Naive thymus-derived CD8-positive, alpha-beta T cell (primary cell): ENCODE data around the gene CAMK1D. TPM values are rescaled to one million over a fixed set of nuclear protein-coding genes. Genes with fewer than 3 reads are reported as not detected.
A peak's percentile ranks its signal among the peaks of the same experiment; 100 is the strongest.

Experiments used
- ATAC-seq, 2 donors: fragments of 150-1000 bp; cut with Tn5 transposase in 1 of 2; sonication (Bioruptor Pico), chemical (Tn5 transposase) in 1 of 2; 1 replicate in 1 of 2; 2 replicates in 1 of 2; pipeline ENCODE4 v1.10.0; 2021; ENCODE audit warnings: mild to moderate bottlenecking in 2 of 2, moderate library complexity in 2 of 2
- POLR2A ChIA-PET: fragments of 350-600 bp; sonication (Branson Sonifier 250); formaldehyde crosslinking; loops from one replicate; lab custom pipeline; 2021; ENCODE audit warnings: antibody characterized with exemption; lab: Charles Lee
- DNase-seq, 10 donors: peaks; one replicate each; pipeline versions ENCODE4 v3.0.0 to v3.0.0-alpha.2; 2020 to 2022
- H3K27ac Mint-ChIP-seq, 10 donors: one replicate each; pipeline ENCODE4 v1.8.0; 2020 to 2022; ENCODE audit warnings: mild to moderate bottlenecking in 10 of 10, mixed read lengths in 10 of 10, moderate library complexity in 4 of 10, inconsistent platforms in 1 of 10
- H3K27me3 Mint-ChIP-seq, 5 donors: one replicate each; pipeline ENCODE4 v1.8.0; 2021 to 2022; ENCODE audit warnings: mixed read lengths in 5 of 5
- H3K36me3 Mint-ChIP-seq, 3 donors: one replicate each; pipeline ENCODE4 v1.8.0; 2020 to 2022; ENCODE audit warnings: mixed read lengths in 3 of 3, mild to moderate bottlenecking in 2 of 3, inconsistent platforms in 1 of 3
- H3K4me1 Mint-ChIP-seq, 4 donors: one replicate each; pipeline ENCODE4 v1.8.0; 2021 to 2022; ENCODE audit warnings: mixed read lengths in 4 of 4
- H3K4me3 Mint-ChIP-seq, 10 donors: one replicate each; pipeline ENCODE4 v1.8.0; 2020 to 2022; ENCODE audit warnings: mild to moderate bottlenecking in 10 of 10, mixed read lengths in 10 of 10, moderate library complexity in 6 of 10, inconsistent platforms in 1 of 10
- H3K9me3 Mint-ChIP-seq, 9 donors: one replicate each; pipeline ENCODE4 v1.8.0; 2020 to 2022; ENCODE audit warnings: mixed read lengths in 9 of 9, mild to moderate bottlenecking in 3 of 9, inconsistent platforms in 1 of 9, moderate library complexity in 1 of 9
- polyA plus RNA-seq, 3 donors: library from polyadenylated mRNA; unstranded; fragments of 300-500 nt; fragmentation: Illumina TruSeq; gene quantifications; one replicate each; pipeline ENCODE4 v1.2.3, GENCODE V29; 2021
- total RNA-seq, 8 experiments: library from RNA in 2 of 8; stranded (reverse) in 2 of 8; gene quantifications; one replicate each; pipeline ENCODE4 v1.2.3 and lab custom pipeline; 2021 to 2026

CAMK1D gene
- total and polyA plus RNA-seq, 5 experiments from 2014 or later: 7.5 to 18.5 (median 12.3) TPM

DNA sequence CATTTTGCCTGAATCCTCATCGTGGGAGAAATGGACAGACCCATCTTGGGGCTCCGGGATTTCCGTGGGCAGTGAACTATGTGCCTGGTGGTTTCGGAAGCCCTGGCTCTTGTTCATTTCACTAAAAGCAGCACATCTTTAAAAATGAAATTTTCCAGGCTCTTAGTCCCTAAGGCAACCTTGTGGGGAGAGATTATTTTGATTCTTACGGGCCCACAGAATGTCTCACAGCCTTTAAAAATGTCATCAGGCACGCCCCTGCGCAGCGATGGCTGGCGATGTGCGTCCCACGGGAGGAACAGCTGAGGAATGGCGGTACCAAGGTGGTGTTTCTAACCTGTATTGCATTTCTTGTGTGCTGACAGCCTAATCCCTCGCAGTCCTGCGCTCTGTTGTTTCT lies 462.5 kb downstream of the CAMK1D start:
- no peak overlapping the region for H3K27ac Mint-ChIP-seq
- peaks cover 15 to 63% (median 54%) of the 10 kb centered on the region in 3 donors for H3K36me3 Mint-ChIP-seq
- H3K4me3 Mint-ChIP-seq: no peak overlapping the region
- peaks cover 0 to 18% (median 13%) of the 10 kb centered on the region in 9 donors for H3K9me3 Mint-ChIP-seq
- H3K27me3 Mint-ChIP-seq: no peaks in the 10 kb centered on the region
- POLR2A ChIA-PET: no interaction called here
- ATAC-seq (no peak), DNase-seq (no peak)
- H3K4me1 Mint-ChIP-seq: no peaks in the 10 kb centered on the region

DNA sequence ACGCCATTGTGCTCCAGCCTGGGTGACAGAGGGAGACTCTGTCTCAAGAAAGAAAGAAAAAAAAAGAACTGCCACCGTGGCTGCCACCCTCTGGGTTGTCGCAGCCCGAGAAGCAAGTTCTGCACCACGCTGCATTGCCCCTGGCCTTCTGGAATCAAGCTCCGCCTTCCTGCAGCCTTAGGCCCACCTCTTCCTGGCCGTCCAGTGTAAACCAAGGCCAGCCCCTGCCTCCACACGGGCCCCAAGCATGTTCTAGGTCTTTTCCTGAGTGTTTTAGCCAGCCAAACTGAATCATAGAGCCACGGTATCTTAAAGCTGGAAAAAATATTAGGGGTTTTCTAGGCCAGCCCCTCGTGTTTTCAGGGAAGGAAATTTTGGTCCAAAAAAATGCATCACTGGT lies 463.2 kb downstream of the CAMK1D start:
- Mint-ChIP-seq H3K27ac (peak overlapping the region in 1 of 10 donors; percentile 16), H3K4me3 (no peak overlapping the region), H3K27me3 (no peaks in the 10 kb centered on the region), H3K4me1 (no peaks in the 10 kb centered on the region), H3K9me3 (peaks cover 0 to 18% (median 13%) of the 10 kb centered on the region in 9 donors), H3K36me3 (peaks cover 15 to 69% (median 60%) of the 10 kb centered on the region in 3 donors)
- POLR2A ChIA-PET: no interaction called here
- ATAC-seq (no peak), DNase-seq (no peak)

DNA sequence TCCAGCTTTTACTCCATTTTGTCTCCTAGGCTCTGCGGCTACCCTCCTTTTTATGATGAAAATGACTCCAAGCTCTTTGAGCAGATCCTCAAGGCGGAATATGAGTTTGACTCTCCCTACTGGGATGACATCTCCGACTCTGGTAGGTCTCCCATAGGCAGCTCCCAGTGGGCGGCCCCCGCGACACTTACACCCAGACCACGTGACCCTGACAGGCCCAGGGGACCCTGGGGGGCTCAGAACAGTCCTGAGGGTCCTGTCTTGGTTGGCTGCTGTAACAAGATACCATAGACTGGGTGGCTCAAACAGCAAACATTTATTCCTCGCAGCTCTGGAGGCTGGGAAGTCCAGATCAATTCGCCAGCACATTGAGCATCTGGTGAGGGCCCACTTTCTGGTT lies 464.8 kb downstream of the CAMK1D start:
- no peaks in the 10 kb centered on the region for H3K4me1 Mint-ChIP-seq
- no peak overlapping the region for H3K27ac Mint-ChIP-seq
- H3K9me3 Mint-ChIP-seq: peaks cover 0 to 16% (median 13%) of the 10 kb centered on the region in 9 donors
- POLR2A ChIA-PET: no interaction called here
- H3K4me3 Mint-ChIP-seq: no peak overlapping the region
- H3K36me3 Mint-ChIP-seq: peaks cover 15 to 70% (median 69%) of the 10 kb centered on the region in 3 donors
- no peak for ATAC-seq
- no peak for DNase-seq
- H3K27me3 Mint-ChIP-seq: no peaks in the 10 kb centered on the region

DNA sequence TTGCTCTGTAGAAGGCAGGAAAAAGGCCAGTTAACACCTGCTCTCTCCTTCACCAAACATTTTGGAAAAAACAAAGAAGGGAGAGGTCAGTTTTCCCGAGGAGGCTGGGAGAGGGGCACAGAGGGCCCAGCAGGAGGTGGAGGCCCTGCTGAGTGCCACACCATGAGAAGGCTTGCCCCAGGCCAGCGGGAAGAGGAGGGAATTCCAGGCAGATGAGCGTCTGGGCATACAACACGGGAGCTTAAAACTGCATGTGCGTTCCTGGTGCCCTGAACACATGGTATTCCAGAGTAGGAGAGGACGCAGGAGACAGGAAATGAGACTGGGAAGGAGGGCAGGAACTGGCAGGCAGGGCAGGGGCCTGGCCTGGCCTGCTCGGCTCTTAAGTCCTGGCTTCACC lies 469.7 kb downstream of the CAMK1D start:
- H3K4me1 Mint-ChIP-seq: peaks cover 0 to 4% (median 0%) of the 10 kb centered on the region in 4 donors
- DNase-seq (no peak), ATAC-seq (no peak)
- H3K4me3 Mint-ChIP-seq: no peak overlapping the region
- H3K27me3 Mint-ChIP-seq: no peaks in the 10 kb centered on the region
- H3K27ac Mint-ChIP-seq: peak overlapping the region in 1 of 10 donors; percentile 83
- H3K9me3 Mint-ChIP-seq: peaks cover 0 to 5% (median 2%) of the 10 kb centered on the region in 9 donors
- POLR2A ChIA-PET: no interaction called here
- peaks cover 3 to 65% (median 56%) of the 10 kb centered on the region in 3 donors for H3K36me3 Mint-ChIP-seq

DNA sequence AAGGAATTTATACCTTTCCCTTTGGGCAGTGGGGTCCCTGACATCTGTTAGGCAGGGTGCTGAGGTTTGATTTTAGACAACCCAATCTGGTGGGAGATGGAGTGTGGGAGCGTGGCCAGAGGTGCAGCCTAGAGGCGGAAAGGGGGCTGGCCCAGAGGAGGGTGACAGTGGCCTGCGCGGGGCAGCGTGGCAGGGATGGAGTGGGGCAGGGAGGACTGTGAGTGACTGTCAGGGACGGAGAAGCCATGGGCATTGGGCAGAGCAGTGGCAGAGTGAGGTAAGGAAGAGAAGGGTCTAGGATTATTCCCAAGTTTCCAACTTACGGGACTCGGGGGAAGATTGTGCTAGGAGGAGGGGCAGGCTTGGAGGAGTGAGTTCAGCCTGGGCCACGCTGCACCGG lies 470.3 kb downstream of the CAMK1D start:
- no peak for DNase-seq
- Mint-ChIP-seq H3K27me3 (no peaks in the 10 kb centered on the region), H3K4me3 (no peak overlapping the region), H3K4me1 (peaks cover 0 to 4% (median 0%) of the 10 kb centered on the region in 4 donors), H3K27ac (no peak overlapping the region), H3K36me3 (peaks cover 0 to 65% (median 53%) of the 10 kb centered on the region in 3 donors), H3K9me3 (no peaks in the 10 kb centered on the region)
- POLR2A ChIA-PET: no interaction called here
- no peak for ATAC-seq

DNA sequence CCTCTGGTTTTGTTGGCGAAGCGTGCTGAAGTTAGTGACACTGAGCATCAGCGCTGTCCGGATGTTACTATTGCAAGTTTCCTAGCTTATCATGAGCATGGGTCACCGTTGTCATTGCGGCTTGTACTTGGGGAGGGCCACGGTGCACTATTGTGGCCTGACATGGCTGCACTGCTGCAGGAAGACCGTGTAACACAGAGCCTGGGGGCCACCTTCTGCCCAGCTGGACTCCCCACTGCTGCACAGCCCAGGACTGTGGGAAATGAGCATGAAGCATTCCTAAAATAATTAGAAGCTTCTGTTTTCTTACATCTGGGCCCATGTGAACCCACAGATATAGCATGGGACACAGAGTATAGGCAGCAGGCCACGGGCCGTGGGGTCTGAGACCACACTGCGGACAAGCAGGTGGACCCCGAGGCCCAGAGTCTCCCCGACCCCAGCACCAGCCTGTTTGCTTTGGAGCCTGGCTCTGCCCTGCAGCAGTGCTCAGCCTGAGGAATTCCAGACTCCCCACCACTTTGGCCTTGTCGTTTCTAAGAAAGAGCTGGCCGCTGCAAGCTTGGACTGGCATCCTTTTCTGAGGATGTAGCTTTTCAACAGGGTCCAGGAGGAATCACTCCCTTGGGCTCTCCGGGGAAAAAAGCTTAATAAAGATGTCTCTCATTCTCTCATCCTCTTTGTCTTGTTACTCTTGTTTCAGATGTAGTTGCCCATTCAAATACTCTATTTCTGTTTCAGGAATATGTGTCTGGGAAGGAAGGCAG lies 473.0 kb downstream of the CAMK1D start:
- Mint-ChIP-seq H3K9me3 (no peaks in the 10 kb centered on the region), H3K36me3 (peaks cover 0 to 64% (median 40%) of the 10 kb centered on the region in 3 donors), H3K4me1 (peaks cover 0 to 6% (median 0%) of the 10 kb centered on the region in 4 donors), H3K27me3 (no peaks in the 10 kb centered on the region), H3K27ac (peak overlapping the region in 1 of 10 donors; percentile 78), H3K4me3 (no peak overlapping the region)
- ATAC-seq: no peak
- DNase-seq: no peak
- POLR2A ChIA-PET: no interaction called here

DNA sequence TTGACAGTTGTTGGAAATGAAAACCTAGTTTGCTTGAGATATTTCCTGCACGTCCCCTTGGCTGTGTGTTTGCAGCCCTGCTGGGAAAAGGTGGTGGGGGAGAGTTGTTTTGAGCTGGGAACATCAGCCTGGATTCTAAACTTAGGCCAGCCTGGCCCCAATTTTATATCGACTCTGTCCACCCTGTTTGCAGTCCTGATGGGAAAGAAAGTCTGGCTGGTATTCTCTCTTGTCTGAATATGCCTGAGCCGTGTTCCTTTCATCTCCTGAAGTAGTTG lies 473.5 kb downstream of the CAMK1D start:
- POLR2A ChIA-PET: no interaction called here
- H3K4me1 Mint-ChIP-seq: peaks cover 0 to 8% (median 0%) of the 10 kb centered on the region in 4 donors
- peaks cover under 1 to 66% (median 40%) of the 10 kb centered on the region in 3 donors for H3K36me3 Mint-ChIP-seq
- no peak for DNase-seq
- H3K4me3 Mint-ChIP-seq: no peak overlapping the region
- no peak overlapping the region for H3K27ac Mint-ChIP-seq
- no peaks in the 10 kb centered on the region for H3K9me3 Mint-ChIP-seq
- ATAC-seq: no peak
- no peaks in the 10 kb centered on the region for H3K27me3 Mint-ChIP-seq

DNA sequence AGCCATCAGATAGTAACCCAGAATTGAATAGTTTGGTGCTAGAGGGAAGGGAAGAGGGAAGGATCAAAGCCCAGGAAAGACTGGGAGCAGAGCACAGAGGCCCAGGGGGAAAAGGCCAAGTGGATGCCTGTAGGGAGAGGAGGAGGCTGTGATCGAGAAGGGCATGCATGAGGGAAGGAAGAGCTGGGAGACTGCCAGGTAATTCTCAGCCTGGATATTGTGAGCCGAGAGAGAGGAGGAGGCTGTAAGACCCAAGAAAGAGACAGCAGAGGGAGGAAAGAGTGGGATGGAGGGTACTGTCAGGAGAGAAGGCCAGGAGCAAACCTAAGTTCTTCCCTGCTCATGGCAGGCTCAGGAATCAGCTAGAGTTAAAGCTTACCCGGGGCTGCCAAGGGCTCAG lies 474.0 kb downstream of the CAMK1D start:
- H3K4me1 Mint-ChIP-seq: peaks cover 0 to 8% (median 0%) of the 10 kb centered on the region in 4 donors
- POLR2A ChIA-PET: no interaction called here
- H3K27me3 Mint-ChIP-seq: no peaks in the 10 kb centered on the region
- H3K27ac Mint-ChIP-seq: peak overlapping the region in 1 of 10 donors; percentile 13
- H3K4me3 Mint-ChIP-seq: no peak overlapping the region
- no peaks in the 10 kb centered on the region for H3K9me3 Mint-ChIP-seq
- H3K36me3 Mint-ChIP-seq: peaks cover 4 to 66% (median 40%) of the 10 kb centered on the region in 3 donors
- ATAC-seq: no peak
- no peak for DNase-seq

DNA sequence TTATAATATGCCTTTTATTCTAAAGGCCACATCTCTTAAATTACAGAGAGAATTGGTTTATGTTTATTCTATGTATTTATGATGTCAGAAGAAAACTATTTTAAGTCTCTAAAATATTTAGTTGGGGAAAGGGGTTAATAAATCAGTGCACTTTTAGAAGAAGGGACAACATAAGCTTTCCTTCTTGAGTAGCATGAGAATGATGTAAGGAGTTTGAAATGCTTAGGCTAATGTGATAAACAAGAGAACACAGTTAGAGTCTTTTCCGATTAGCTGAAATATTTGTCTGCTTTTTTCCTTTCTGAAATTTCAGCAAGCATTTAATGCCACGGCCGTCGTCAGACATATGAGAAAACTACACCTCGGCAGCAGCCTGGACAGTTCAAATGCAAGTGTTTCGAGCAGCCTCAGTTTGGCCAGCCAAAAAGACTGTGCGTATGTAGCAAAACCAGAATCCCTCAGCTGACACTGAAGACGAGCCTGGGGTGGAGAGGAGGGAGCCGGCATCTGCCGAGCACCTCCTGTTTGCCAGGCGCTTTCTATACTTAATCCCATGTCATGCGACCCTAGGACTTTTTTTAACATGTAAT lies 476.0 kb downstream of the CAMK1D start:
- Mint-ChIP-seq H3K9me3 (no peaks in the 10 kb centered on the region), H3K36me3 (peaks cover 4 to 72% (median 40%) of the 10 kb centered on the region in 3 donors), H3K27me3 (no peaks in the 10 kb centered on the region), H3K27ac (peak overlapping the region in 1 of 10 donors; percentile 40), H3K4me3 (no peak overlapping the region), H3K4me1 (peaks cover 0 to 8% (median 0%) of the 10 kb centered on the region in 4 donors)
- ATAC-seq (no peak), DNase-seq (no peak)
- POLR2A ChIA-PET: no interaction called here

DNA sequence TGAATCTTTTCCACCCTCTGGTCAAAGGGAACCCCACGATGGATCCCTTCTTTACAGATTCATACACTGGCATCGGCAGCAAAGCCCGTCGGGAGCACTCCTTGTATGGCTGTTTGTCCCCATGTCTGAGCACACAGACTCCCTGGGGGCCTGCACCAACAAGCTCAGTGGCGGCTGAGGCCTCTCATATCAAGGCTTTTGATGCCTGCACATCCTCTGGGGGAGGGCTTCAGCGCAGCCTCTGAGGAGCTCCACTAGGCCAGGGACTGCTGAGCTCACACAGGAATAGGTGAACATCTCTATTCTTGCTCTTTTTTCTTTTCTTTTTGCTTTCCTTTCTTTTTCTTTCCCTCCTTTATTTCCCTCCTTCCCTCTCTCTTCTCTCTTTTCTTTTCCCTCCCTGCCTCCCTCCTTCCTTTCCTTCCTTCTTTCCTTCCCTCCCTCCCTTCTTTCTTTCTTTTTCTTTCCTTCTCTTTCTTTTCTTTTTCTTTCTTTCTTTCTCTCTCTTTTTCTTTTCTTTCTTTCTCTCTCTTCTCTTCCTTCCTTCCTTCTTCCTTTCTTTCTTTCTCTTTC lies 477.5 kb downstream of the CAMK1D start:
- no peaks in the 10 kb centered on the region for H3K9me3 Mint-ChIP-seq
- H3K36me3 Mint-ChIP-seq: peaks cover 4 to 66% (median 42%) of the 10 kb centered on the region in 3 donors
- peak overlapping the region in 2 of 10 donors; percentile 73 to 80 for H3K27ac Mint-ChIP-seq
- no peak for ATAC-seq
- H3K4me3 Mint-ChIP-seq: no peak overlapping the region
- H3K4me1 Mint-ChIP-seq: peaks cover 0 to 4% (median 0%) of the 10 kb centered on the region in 4 donors
- POLR2A ChIA-PET: no interaction called here
- no peaks in the 10 kb centered on the region for H3K27me3 Mint-ChIP-seq
- no peak for DNase-seq

DNA sequence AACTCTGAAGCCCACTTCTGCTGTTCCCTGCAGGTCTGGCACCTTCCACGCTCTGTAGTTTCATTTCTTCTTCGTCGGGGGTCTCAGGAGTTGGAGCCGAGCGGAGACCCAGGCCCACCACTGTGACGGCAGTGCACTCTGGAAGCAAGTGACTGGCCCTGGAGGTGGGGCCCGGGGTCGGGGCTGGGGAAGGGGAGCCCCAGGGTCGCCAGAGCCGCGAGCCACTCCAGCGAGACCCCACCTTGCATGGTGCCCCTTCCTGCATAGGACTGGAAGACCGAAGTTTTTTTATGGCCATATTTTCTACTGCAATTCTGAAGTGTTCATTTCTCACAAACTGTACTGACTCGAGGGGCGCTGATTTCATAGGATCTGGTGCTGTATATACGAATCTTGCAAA lies 479.4 kb downstream of the CAMK1D start:
- H3K4me1 Mint-ChIP-seq: peaks cover 0 to 4% (median 0%) of the 10 kb centered on the region in 4 donors
- ATAC-seq (no peak), DNase-seq (no peak)
- no peaks in the 10 kb centered on the region for H3K27me3 Mint-ChIP-seq
- H3K9me3 Mint-ChIP-seq: no peaks in the 10 kb centered on the region
- no peak overlapping the region for H3K27ac Mint-ChIP-seq
- POLR2A ChIA-PET: no interaction called here
- no peak overlapping the region for H3K4me3 Mint-ChIP-seq
- peaks cover 4 to 66% (median 43%) of the 10 kb centered on the region in 3 donors for H3K36me3 Mint-ChIP-seq

DNA sequence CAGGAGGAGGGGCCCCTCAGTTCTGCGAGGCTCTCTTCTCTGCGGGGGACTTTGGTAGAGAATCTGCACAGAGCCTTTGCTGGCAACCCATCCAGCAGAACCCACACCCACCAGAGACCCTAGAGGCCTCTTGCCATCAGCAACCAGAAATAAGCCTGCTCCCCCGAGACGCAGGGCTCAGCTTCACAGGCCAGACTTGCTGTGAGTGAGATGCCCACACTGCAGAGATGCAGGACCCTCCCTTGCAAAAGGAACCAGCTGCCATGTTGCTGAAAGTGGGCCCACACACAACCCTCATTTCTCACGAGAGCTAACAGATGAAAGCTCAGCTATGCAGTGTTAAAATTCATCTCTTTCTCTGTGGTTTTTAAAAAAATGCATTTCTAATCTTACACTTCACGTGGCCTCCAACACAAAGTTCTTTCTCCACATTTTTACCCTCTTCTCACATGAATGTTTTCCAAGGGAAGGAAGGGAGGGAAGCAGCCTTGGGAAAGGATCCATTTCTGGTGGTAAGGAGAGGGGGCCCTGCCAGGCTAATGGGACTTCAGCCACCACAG lies 480.6 kb downstream of the CAMK1D start:
- H3K36me3 Mint-ChIP-seq: peaks cover 4 to 58% (median 40%) of the 10 kb centered on the region in 3 donors
- no peak for ATAC-seq
- no peaks in the 10 kb centered on the region for H3K9me3 Mint-ChIP-seq
- DNase-seq: no peak
- peaks cover 0 to 4% (median 0%) of the 10 kb centered on the region in 4 donors for H3K4me1 Mint-ChIP-seq
- no peaks in the 10 kb centered on the region for H3K27me3 Mint-ChIP-seq
- POLR2A ChIA-PET: no interaction called here
- H3K4me3 Mint-ChIP-seq: peak overlapping the region in 1 of 10 donors; percentile 15
- peak overlapping the region in 1 of 10 donors; percentile 29 for H3K27ac Mint-ChIP-seq

DNA sequence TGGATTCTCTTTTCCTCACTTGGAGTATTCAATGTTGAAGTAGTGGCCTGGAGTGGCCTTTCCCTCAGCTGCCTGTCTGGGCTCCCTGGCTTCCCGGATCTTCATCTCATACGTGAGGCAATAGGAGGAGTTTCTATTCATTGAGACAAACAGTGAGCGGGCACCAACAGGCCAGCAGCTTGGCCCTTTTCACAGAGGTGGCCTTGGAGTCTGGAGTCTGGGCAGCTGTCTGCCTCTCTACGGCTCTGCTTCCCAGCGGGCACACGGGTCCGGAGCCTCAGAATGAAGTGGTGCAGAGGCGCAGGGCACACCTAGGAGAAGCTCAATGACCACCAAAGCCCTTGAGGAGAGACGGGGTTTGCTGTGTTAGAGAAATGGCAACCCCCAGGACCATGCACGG lies 482.7 kb downstream of the CAMK1D start:
- Mint-ChIP-seq H3K27me3 (no peaks in the 10 kb centered on the region), H3K9me3 (no peaks in the 10 kb centered on the region), H3K27ac (no peak overlapping the region), H3K4me1 (peaks cover 0 to 1% (median 0%) of the 10 kb centered on the region in 4 donors), H3K4me3 (no peak overlapping the region), H3K36me3 (peaks cover 4 to 39% (median 28%) of the 10 kb centered on the region in 3 donors)
- POLR2A ChIA-PET: no interaction called here
- ATAC-seq (no peak), DNase-seq (no peak)
